ENCODE measurements around the gene ZNF362. TPM values are rescaled to one million over a fixed set of nuclear protein-coding genes. Genes with fewer than 3 reads are reported as not detected.

The ZNF362 gene
- total and polyA plus RNA-seq, 2 of the 13 experiments (the other 11 are each of a cell fraction or from before 2014, with no cell fraction given): 8.3 to 14.2 TPM

- TF ChIP-seq MAZ (IDR thresholded peaks at IDR 0.05; ENCODE audit: borderline replicate concordance, low read depth, low read length) (no peak), MAZ (CRISPR knock-in tag; IDR thresholded peaks at IDR 0.05; ENCODE audit: low read depth) (no peak), MAFK (conservative IDR thresholded peaks at IDR 0.05 in 1 of 2, IDR thresholded peaks at IDR 0.05 in 1 of 2; ENCODE audit: low read length in 2 of 2) (no peak), ZC3H13 (CRISPR knock-in tag; IDR thresholded peaks at IDR 0.05) (no peak), CAMTA2 (CRISPR knock-in tag; IDR thresholded peaks at IDR 0.05; ENCODE audit: borderline replicate concordance) (no peak)
These were observed 83.1 kb downstream of the ZNF362 start (continued) for GRCh38 chr1:33339413-33339812.

- Histone ChIP-seq H3K4me2 (ENCODE audit: low read depth, low read length) (peak overlapping the region; percentile 20; the same call in 1 of the 2 replicates), H3K27me3 (ENCODE audit: control insufficient read depth in 1 of 2, insufficient read depth in 2 of 2, low read length in 2 of 2) (no peaks in the 10 kb centered on the region), H3K4me1 (ENCODE audit: insufficient read depth, low read length) (peaks cover 98% of the 10 kb centered on the region), H4K20me1 (ENCODE audit: insufficient read depth, low read length) (peaks cover 57% of the 10 kb centered on the region), H3K79me2 (ENCODE audit: insufficient read depth, low read length) (peaks cover 96% of the 10 kb centered on the region), H2AFZ (ENCODE audit: low read length) (no peak overlapping the region), H3K9ac (ENCODE audit: insufficient read depth, low read depth, low read length) (no peak overlapping the region), H3K4me3 (replicated peaks in 1 of 3; ENCODE audit: insufficient read depth in 1 of 3, low read depth in 2 of 3, low read length in 3 of 3) (no peak overlapping the region), H3K27ac (ENCODE audit: extremely low read length, insufficient read depth, low read length) (peak overlapping the region; percentile 61), H3K9me3 (ENCODE audit: low read length) (no peaks in the 10 kb centered on the region), H3K36me3 (replicated peaks in 1 of 2; ENCODE audit: control insufficient read depth in 1 of 2, insufficient read depth in 2 of 2, low read length in 2 of 2) (peaks cover 3 to 22% of the 10 kb centered on the region in 2 experiments; a peak in 3 of 5 replicates)
- FAIRE-seq (no peak), ATAC-seq (no peak), DNase-seq (ENCODE audit: low spot score) (no peak)
- ChIA-PET POLR2A (interaction anchor here (1.3 to 5.4 kb wide), 2 partner anchors 10 kb away, joined by 3 to 29 read pairs; no protein-coding TSS in a partner anchor), CTCF (ENCODE audit: low intra/inter-chr PET ratio, low total read pairs) (no interaction called here)
- WGBS (ENCODE audit: low lambda C conversion rate): 95% methylated on average over 6 of the region's 6 CpGs
- intact Hi-C loops (cut with micrococcal nuclease; ENCODE audit: unreplicated experiment) (no loop called here), in situ Hi-C loops (cut with HindIII; ENCODE audit: extremely low pct_ligation_motif_present, low pct_unique_long_range_greater_than_20kb) (no loop called here)
- no TSS peak for BruUV-seq (replicated peaks)
- no peak for TF ChIP-seq ZNF567 (CRISPR knock-in tag; IDR thresholded peaks at IDR 0.05; ENCODE audit: borderline replicate concordance)
- TF ChIP-seq JUND (CRISPR knock-in tag; IDR thresholded peaks at IDR 0.05): peak; percentile 27; the same call in 1 of the 2 replicates
- no peak for TF ChIP-seq ZEB1 (IDR thresholded peaks at IDR 0.05; ENCODE audit: insufficient replicate concordance, low read depth)
- TF ChIP-seq HCFC1 (IDR thresholded peaks at IDR 0.05; ENCODE audit: low read depth, low read length): no peak
- no peak for TF ChIP-seq ZNF263 (CRISPR knock-in tag; IDR thresholded peaks at IDR 0.05)
- TF ChIP-seq ERF (CRISPR knock-in tag; IDR thresholded peaks at IDR 0.05): no peak
- TF ChIP-seq GMEB1 (CRISPR knock-in tag; IDR thresholded peaks at IDR 0.05; ENCODE audit: borderline replicate concordance): no peak
- TF ChIP-seq ZNF609 (CRISPR knock-in tag; IDR thresholded peaks at IDR 0.05; ENCODE audit: borderline replicate concordance): 0 out of 2 replicates have a peak, but pooled peaks have one; percentile 27
- TF ChIP-seq SSRP1 (CRISPR knock-in tag; IDR thresholded peaks at IDR 0.05): peak; percentile 5; the same call in 1 of the 2 replicates
- no peak for TF ChIP-seq SP5 (CRISPR knock-in tag; IDR thresholded peaks at IDR 0.05; ENCODE audit: borderline replicate concordance, low read depth)
- no peak for TF ChIP-seq HIVEP1 (CRISPR knock-in tag; IDR thresholded peaks at IDR 0.05)
These were observed 84.9 kb downstream of the ZNF362 start for GRCh38 chr1:33341190-33341589.

Measured in HepG2 (cell line).